Activated CD4-positive, alpha-beta T cell treated with anti-CD3 and anti-CD28 coated beads, Interleukin-2, amount 50 U/mL, for 4 hours (primary cell): ENCODE measurements around the gene CDKN1C.
"Not testable (repeated sequence)": the region's sequence is repeated elsewhere in the genome, so short reads cannot be mapped to it uniquely, and the experiment has no call there.

Source experiments
- DNase-seq, 2 experiments: peaks; one replicate each; pipeline ENCODE4 v3.0.0-alpha.2; 2020

The CDKN1C gene

DNA sequence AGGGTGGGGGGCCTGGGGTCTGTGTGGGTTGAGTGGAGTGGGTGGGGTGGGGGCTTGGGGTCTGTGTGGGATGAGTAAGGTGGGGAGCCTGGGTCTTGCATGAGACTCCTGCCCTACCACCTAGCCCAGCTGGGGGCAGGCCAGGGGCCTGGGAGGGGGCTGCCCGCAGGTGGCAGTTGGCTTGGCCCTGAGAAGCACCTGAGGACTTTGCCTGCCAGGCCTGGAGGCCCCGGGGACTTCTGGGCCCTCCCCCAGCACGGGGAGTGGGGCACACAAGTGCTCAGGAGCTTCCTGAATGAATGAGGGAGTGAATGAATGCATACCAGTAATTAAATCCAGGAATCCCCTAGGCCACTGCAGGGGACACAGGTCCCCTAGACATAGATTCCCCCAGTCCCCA, 37.1 kb upstream of the CDKN1C start:
- no peak for DNase-seq

- no peak for DNase-seq
Measured at GRCh38 chr11:2921742-2922493, 36.3 kb upstream of the CDKN1C start.

- DNase-seq, result no peak
Measured at GRCh38 chr11:2921261-2921660, 35.7 kb upstream of the CDKN1C start.

DNA sequence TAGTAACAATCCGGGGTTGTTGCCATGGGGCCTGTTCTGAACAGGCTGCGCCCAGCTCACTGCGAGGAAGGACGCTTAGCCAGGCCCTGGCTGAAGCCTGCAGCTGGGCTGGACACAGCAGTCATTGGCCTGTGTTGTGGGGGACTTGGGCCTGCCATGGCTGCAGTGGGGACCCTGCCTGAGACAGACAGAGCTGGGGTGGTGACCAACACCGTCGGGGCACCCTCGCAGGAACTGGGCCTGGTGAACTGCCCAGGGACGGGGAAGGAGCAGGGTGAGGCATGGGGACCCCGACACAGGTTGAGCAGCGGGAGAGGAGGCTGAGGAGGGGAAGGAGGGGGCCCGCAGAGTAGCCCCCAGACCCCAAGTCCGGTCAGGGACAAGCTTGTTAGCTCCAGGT, 34.8 kb upstream of the CDKN1C start:
- DNase-seq, result no peak

DNA sequence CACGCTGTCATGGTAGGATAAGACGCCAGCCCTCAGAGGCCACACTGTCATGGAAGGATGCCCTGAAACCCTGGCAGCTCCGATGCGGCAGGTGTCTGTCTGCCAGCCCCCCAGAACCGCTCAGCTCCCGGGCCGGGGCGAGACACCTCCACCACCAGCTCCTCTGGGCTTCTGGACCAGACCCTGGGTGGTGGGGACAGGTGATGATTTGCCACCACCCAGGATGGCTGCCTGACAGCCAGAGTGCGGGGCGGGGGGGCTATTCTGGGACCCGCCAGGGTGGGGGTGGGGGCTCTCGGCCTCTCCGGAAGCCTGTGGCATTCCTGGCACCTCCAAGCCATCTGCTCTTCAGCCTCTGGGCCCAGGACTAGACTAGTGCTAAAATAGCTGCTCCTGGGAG, 34.3 kb upstream of the CDKN1C start:
- no peak for DNase-seq

DNA sequence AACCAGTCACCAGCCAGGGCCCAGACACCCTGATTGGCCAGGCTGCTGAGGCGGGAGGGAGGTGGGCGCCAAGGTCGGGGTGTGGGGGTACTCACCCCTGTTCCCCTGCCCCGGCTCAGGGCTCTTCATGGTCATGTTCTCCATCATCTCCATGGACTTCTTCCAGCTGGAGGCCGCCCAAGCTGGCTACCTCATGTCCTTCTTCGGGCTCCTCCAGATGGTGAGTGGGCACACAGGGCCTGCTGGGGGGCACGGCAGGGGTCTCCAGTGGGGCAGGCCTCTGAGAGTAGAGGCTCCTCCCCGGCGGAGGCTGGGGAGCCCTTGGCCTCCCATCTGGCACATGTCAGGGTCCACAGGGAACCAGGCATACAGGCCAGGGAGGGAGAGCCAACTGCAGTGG, 33.6 kb upstream of the CDKN1C start:
- no peak for DNase-seq

DNA sequence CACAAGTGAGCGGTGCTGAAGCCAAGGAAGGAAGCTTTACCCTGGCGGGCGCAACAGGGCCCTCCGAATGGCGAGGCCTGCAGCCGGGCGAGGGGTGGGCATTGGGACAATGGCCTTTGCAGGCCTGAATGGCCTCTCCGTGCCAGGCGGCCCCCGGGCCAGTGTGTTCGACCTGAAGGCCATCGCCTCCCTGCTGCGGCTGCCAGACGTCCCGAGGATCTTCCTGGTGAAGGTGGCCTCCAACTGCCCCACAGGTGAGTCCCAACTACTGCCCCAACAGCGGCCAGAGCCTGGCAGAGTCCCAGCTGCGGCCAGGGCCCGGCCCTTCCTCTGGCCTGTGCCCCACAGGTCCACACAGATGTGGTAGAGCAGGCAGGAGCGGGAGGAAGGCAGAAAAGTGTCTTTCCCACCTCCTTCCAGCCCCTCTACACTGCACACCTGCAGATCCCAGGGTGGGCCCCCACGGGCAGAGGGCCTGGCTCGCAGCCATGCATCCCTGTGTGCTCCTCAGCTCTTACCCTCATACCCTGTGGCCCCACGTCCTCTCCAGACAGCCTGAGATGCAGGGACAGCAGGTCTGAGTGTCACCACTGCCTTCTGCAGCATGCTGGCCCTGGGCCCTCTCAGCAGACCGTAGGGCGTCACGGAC, 32.4 kb upstream of the CDKN1C start:
- no peak for DNase-seq

GRCh38 chr11:2916892-2917645, 31.5 kb upstream of the CDKN1C start:
- DNase-seq, result no peak

DNA sequence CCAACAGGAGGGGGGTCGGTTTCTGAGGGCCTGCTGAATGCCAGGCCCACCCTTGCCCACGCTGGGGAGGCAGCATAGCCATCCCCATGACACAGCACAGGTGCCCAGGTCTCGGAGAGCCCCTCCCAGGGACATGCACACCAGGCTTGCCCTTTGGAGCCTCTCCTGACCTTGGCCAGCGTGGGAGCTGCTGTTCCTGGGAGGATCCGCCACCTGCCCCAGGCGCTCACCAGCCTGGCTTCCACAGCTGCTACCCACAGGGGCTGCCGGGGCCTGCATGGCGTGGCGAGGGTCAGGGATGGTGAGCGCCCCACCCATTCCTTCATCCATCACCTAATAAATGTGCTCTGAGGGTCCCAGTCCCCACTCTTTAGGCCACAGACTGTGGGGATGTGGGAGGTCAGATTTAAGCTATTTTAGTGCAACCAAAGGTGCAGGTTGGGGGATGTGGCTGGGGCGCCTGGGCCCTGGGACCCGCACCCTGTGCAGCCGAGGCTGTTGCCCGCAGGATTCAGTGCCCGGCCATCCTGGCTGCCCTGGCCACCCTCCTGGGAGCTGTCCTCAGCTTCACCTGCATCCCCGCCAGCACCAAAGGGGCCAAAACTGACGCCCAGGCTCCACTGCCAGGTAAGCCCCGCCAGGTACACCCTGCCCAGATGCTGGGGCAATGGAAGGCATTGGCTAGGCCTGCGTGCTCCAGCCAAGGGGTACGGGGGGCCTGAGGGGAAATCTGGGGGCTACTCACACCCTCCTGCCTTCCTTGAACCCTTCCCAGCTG, 30.7 kb upstream of the CDKN1C start:
- DNase-seq, result no peak

DNA sequence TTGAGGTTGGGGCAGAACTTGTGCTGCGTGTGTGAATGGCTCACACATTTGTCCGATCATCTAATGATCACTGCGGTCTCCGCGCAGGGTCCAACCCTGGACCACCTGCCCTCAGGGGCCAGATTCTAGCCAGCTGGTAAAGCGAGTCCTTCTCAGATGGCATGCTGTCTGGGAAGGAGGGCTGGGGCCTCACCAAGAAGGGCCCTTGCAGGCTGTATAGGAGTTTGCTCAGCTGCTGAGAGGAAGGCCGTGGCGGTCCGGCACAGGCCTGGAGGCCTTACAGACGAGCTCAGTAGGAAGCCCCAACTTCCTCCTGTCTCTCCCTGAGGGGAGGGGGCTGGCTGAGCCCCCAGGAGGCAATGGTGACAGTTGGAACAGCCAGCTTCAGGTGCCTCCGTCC, 29.9 kb upstream of the CDKN1C start:
- DNase-seq, result no peak

GRCh38 chr11:2914455-2915195, 29.1 kb upstream of the CDKN1C start:
- DNase-seq, result no peak

DNA sequence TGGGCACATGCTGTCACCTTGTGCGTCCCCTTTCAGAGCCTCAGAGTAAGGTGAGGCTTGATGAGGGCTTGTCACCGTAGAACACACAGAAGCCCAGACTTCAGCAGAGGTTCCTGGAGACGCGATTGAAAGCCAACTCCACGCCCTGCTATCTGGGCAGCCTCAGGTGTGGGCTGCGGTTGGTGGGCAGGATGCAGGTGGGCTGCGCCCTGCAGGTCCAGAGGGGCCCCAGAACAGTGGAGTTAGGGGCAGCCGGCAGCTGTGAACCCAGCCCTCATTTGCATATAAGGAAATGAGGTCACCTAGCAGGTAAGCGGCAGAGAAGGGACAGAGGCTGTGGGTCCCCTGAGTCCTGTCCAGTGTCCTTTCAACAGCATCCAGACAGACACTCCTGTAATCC, 28.2 kb upstream of the CDKN1C start:
- no peak for DNase-seq

- DNase-seq, result no peak
Measured at GRCh38 chr11:2913019-2913431, 27.4 kb upstream of the CDKN1C start.

GRCh38 chr11:2912498-2912897, 26.9 kb upstream of the CDKN1C start:
- no peak for DNase-seq

DNA sequence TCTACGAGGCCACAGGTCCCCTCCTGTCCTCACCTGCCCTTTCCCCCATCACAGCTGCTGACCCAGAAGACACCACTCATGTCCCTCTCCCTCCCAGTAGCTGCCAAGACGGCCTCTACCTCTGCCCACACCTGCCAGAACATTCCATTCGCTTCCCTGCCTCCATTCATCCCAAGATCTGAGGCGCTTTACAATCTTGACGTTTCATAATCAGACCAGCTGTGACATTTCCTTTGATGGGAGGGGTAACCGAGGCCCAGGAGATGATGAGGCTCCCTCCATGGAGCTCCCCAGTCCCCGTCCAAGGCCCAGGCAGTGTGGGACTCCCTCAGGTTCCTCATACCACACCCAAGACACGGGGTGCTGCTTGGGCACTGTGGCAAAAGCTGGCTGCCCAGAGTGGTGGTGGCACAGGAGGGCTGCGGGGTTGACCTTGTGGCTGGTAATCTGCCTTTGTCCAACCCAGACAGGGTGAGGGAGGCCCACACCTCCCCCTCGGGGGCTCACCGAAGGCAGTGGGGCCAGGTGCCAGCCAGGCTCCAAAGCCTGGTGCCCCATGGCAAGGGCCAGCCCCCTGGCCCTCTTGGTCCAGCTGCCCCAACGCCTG, 26.3 kb upstream of the CDKN1C start:
- DNase-seq, result no peak

DNA sequence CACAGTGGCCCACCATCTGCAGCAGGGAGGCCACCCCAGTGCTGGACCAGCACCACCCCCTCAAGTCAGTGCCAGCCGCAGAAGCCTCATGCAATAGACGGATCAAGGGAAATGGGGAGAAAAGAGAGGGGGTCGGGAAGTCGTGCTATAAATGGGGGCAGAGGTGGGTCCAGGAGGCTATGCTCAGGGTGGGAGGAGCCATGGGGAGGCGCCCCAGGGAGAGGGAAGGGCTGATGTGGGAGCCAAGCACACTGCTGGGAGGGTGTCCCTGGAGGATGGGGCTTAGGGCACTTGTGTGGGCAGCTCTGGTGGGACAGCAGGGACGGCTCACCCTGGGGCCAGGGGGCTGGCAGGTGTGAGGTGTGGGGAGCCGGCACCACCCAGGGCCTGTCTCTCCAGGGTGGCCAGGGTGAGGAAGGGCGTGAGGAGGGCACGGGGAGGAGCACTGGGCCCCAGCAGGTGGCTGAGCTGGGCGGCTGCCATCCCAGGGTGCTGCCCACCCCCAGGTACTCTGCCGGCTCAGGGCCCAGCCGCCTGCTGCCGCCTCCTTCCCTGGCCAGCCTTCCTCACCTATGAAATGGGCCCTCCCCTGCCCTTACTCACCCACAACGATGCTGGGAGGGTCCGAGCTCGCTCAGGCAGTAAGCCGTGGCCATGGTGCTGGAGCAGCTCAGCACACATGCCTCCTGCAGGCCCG, 25.7 kb upstream of the CDKN1C start:
- no peak for DNase-seq

- no peak for DNase-seq
Measured at GRCh38 chr11:2910401-2910955, 24.9 kb upstream of the CDKN1C start.

DNA sequence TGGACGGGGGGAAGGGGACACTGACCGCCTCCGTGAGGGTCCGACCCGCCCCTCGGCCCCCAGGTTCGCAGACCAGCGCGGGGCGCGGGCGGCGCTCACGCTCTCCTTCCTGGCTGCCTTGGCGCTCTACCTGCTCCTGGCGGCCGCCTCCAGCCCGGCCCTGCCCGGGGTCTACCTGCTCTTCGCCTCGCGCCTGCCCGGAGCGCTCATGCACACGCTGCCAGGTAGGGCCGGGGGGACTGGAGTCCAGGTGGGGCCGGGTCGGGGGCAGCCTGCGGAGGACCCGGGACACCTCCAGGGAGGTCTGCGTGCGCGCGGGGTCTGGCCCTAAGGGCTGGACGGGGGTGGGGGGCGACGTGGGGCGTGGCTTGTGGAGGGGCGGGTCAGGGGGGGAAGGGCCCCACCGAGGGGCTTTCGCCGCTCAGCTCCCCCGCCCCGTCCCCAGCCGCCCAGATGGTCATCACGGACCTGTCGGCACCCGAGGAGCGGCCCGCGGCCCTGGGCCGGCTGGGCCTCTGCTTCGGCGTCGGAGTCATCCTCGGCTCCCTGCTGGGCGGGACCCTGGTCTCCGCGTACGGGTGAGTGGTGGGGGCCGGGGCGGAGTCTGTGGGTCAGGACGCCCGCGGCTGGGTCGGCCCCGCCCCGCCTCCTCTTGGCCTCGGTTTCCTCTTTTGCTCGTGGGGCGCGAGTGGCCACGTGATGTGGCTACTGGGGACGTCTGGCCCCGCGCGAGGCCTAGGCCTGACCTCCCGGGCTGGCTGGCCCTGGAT, 23.7 kb upstream of the CDKN1C start:
- DNase-seq, result no peak

DNA sequence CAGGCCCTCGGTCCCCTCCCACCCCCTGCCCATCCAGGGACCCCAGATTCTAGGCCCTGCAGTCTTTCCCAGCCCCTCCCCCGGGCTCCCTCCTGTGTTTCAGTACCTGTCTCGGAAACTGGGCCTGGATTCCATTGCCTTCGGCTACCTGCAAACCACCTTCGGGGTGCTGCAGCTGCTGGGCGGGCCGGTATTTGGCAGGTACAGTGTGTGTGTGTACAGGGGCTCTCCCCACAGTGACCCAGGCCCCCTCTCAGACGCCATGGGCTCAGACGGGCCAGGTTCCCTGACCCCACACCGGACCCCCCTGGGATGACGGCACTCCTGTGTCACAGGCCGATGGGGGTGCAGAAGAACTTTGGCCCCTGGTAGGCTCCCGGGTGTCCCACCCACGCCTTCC, 22.6 kb upstream of the CDKN1C start:
- no peak for DNase-seq

- not testable (repeated sequence) for DNase-seq
Measured at GRCh38 chr11:2905299-2905698, 19.7 kb upstream of the CDKN1C start.
